Stimulated activated naive CD8-positive, alpha-beta T cell treated with anti-CD3 and anti-CD28 coated beads, Interleukin-15, Interleukin-2, amounts not matched to agents 100 ng/mL and 50 ng/mL, for 24 hours (primary cell): ENCODE measurements around the gene TNRC6C.

Source experiments
- H3K27ac Mint-ChIP-seq: one replicate; pipeline ENCODE4 v1.8.0; 2021; ENCODE audit warnings: mild to moderate bottlenecking, mixed read lengths
- H3K27me3 Mint-ChIP-seq: one replicate; pipeline ENCODE4 v1.8.0; 2021; ENCODE audit warnings: mixed read lengths
- H3K36me3 Mint-ChIP-seq: one replicate; pipeline ENCODE4 v1.8.0; 2021; ENCODE audit warnings: low read depth, mixed read lengths
- H3K4me1 Mint-ChIP-seq: one replicate; pipeline ENCODE4 v1.8.0; 2021; ENCODE audit warnings: low read depth, mixed read lengths
- H3K4me3 Mint-ChIP-seq: one replicate; pipeline ENCODE4 v1.8.0; 2021; ENCODE audit warnings: mild to moderate bottlenecking, mixed read lengths
- H3K9me3 Mint-ChIP-seq: one replicate; pipeline ENCODE4 v1.8.0; 2021; ENCODE audit warnings: mixed read lengths

The TNRC6C gene

DNA sequence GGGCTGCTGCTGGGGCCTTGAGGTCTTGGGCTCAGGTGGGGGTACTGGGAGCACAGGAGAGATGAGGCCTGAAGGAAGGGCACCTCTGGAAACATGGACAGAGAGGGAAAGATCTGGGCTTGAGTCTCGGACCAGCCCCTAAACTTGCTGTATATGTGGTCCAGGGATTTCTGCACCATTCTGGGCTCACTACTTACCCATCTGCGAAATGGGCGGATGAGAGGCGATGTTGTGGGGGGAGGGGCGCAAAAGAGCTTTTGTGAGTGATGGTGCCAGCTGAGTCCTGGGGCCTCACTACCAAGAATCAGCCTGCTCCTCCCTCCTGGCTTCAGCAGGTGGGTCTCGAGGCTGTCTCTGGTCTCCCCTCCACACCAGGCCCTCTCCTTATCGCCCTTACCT lies 188.0 kb downstream of the TNRC6C start:
- H3K4me1 Mint-ChIP-seq = peaks cover 46% of the 10 kb centered on the region
- H3K36me3 Mint-ChIP-seq = peaks cover 5% of the 10 kb centered on the region
- no peaks in the 10 kb centered on the region for H3K27me3 Mint-ChIP-seq
- H3K4me3 Mint-ChIP-seq = no peak overlapping the region
- H3K27ac Mint-ChIP-seq = peak overlapping the region; percentile 31
- no peaks in the 10 kb centered on the region for H3K9me3 Mint-ChIP-seq

DNA sequence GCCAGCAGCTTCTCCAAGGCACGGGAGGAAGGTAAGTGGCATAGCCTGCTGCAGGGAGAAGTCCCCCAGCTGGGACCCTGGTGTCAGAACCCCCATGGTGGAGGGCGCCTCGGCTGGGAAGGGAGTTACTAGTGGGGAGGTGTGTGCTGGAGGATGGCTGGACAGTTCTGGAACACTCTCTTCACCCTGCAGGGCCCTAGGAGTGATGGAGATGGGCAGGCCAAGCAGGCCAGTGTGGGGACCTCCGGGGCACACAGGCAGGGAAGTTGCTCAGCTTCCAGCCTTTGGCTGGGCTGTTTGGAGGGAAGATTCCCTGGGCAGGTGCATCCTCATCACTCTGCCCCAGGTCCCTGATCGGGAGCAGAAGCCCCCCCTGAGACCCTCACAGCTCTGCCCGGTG lies 188.4 kb downstream of the TNRC6C start:
- Mint-ChIP-seq H3K4me1 (peaks cover 43% of the 10 kb centered on the region), H3K4me3 (no peak overlapping the region), H3K27me3 (no peaks in the 10 kb centered on the region), H3K9me3 (no peaks in the 10 kb centered on the region), H3K36me3 (peaks cover 5% of the 10 kb centered on the region), H3K27ac (peak overlapping the region; percentile 31)

DNA sequence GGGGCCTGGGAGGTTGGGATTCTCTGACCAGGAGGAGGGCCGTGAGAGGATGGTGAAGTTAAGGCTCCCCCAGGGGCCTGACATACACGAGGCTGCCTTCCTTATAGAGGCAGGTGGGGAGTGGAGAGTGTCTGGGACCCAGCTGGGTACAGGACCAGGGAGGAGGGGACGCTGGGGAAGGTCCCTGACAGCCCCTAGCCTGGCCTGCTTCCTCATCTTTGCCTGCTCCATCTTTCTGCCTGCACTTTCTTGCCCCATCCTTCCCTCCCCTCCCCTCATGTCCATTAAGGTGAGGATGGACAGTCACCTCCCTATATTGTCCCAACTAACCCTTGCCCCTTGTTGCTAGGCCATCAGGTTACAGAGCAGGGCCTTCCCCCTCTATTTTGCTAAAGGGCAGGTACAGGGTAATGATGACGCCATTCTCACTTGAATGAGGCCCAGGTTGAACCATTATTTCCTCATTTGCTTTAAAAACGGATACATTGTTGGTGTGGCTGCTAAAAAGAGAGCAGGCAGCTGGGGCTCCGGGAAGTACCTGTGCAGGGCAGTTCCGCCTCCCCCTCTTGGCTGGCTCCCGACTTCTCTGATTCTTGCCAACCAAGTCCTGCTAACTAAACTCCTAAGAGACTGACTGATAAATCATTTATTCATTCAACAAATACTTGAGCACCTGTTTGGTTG lies 189.0 kb downstream of the TNRC6C start:
- H3K4me1 Mint-ChIP-seq = peaks cover 38% of the 10 kb centered on the region
- H3K36me3 Mint-ChIP-seq = peaks cover 2% of the 10 kb centered on the region
- no peaks in the 10 kb centered on the region for H3K9me3 Mint-ChIP-seq
- peak overlapping the region; percentile 8 for H3K27ac Mint-ChIP-seq
- no peaks in the 10 kb centered on the region for H3K27me3 Mint-ChIP-seq
- H3K4me3 Mint-ChIP-seq = no peak overlapping the region

DNA sequence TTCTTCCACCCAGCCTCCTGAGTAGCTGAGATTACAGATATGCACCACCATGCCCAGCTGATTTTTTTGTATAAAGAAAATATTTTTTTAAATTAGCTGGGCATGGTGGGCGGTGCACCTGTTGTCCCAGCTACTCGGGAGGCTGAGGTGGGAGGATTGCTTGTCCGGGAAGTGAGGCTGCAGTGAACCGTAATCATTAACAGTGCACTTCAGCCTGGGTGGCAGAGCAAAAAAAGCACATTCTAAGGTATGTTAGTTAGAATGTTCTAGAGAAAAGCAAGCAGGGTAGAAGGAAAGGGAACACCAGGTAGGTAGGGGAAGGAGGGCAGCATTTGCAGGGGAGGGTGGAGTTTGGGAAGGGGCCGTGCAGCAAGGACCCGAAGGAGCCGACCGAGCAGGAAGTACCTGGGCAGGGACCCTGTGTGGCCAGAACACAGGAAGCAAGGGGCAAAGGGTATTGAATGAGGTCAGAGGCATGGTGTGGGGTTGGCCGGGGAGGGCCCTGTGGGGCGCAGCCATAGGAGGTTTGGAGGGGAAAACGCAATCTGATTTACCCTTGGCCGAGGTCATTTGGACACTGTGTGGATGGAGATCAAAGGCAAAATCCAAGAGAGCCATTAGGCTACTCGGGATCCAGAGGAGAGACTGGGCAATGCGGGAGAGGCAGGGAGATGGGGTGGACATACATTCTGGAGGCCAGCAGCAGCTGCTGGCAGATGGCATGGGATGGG lies 189.9 kb downstream of the TNRC6C start:
- Mint-ChIP-seq H3K4me1 (peaks cover 32% of the 10 kb centered on the region), H3K27me3 (no peaks in the 10 kb centered on the region), H3K36me3 (no peaks in the 10 kb centered on the region), H3K9me3 (no peaks in the 10 kb centered on the region), H3K4me3 (no peak overlapping the region), H3K27ac (peak overlapping the region; percentile 26)

DNA sequence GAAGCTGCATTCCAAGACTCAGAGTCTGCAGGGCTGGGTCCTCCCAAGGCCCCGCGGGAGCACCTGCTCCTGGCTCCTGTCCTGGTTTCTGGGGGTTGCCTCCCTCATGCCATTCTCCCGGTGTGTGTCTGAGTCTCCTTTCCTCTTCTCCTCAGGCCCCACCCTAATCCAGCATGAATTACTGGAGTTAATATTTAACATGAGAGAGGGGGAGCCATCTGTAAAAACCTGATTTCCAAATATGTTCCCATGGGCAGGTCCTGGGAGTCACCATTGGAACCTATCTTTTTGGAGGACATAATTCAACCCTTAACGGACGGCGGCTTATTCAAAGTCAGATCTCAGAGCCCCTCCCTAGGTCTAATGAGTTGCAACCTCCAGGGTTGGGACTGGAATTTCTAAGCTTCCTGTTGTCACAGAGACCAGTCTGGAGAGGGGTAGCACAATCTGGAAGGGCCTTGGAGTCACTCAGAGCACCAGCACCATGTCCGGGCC lies 193.1 kb downstream of the TNRC6C start:
- Mint-ChIP-seq H3K4me1 (peaks cover 25% of the 10 kb centered on the region), H3K27ac (no peak overlapping the region), H3K36me3 (no peaks in the 10 kb centered on the region), H3K4me3 (no peak overlapping the region), H3K9me3 (no peaks in the 10 kb centered on the region), H3K27me3 (no peaks in the 10 kb centered on the region)

DNA sequence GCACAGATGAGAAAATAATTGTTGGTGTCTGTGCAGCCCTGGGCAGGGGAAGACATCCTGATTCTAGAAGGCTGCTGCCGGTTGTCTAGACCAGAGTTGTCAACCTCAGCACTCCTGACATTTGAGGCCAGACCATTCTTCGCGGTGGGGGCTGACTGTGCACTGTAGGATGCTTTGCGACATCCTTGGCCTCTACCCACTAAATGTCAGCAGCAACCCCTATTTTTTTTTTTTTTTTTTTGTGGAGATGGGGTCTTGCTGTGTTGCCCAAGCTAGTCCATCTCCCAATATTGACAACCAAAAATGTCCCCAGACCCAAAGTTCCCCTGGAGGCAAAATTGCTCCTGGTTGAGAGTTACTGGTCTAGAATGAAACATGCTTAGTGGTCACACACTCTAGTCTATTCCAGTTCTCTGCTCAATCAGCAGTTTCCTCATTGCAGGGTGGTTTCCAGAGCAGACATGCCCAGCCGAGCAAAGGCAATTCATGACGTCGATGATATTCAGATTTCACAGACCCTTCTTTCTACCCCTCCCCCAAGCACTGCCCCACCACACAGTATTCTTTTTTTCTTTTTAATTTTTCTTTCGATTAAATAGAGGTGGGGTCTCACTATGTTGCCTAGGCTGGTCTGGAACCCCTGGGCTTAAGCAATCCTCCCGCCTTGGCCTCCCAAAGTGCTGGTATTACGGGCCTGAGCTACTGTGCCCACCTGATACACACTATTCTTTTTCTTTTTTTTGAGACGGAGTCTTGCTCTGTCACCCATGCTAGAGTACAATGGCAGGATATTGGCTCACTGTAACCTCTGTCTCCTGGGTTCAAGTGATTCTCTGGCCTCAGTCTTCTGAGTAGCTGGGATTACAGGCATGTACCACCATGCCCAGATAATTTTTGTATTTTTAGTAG lies 196.7 kb downstream of the TNRC6C start:
- no peaks in the 10 kb centered on the region for H3K36me3 Mint-ChIP-seq
- no peak overlapping the region for H3K4me3 Mint-ChIP-seq
- peak overlapping the region; percentile 42 for H3K27ac Mint-ChIP-seq
- H3K27me3 Mint-ChIP-seq = no peaks in the 10 kb centered on the region
- H3K4me1 Mint-ChIP-seq = peaks cover 17% of the 10 kb centered on the region
- H3K9me3 Mint-ChIP-seq = no peaks in the 10 kb centered on the region
